Stomach (tissue), 9 donors: Measurements from ENCODE around the gene IFI27L1. TPM values are rescaled to one million over a fixed set of nuclear protein-coding genes. Genes with fewer than 3 reads are reported as not detected.

Source experiments
- DNase-seq, 2 donors: peaks; one replicate each; pipeline versions ENCODE4 v3.0.0 to v3.0.0-alpha.2; 2013 to 2019
- H3K27ac ChIP-seq, 5 donors: fragments of 200-600 bp in 4 of 5; sonication (generic) in 4 of 5; one replicate each; pipeline ENCODE4 v1.5.1; 2013 to 2019; ENCODE audit warnings: mild to moderate bottlenecking in 1 of 5, moderate library complexity in 1 of 5
- H3K27me3 ChIP-seq, 3 donors: fragments of 200-600 bp; sonication (generic); one replicate each; pipeline ENCODE4 v1.5.1; 2017 to 2019; ENCODE audit warnings: mixed run types in 1 of 3
- H3K36me3 ChIP-seq, 4 donors: fragments of 200-600 bp; sonication (generic); 1 replicate in 3 of 4; 2 replicates in 1 of 4; pipeline ENCODE4 v1.5.1; 2016 to 2019
- H3K4me1 ChIP-seq, 4 donors: fragments of 200-600 bp; sonication (generic); one replicate each; pipeline ENCODE4 v1.5.1; 2016 to 2019
- H3K4me3 ChIP-seq, 4 donors: fragments of 200-600 bp; sonication (generic) in 3 of 4; one replicate each; pipeline ENCODE4 v1.5.1; 2016 to 2019; ENCODE audit warnings: mild to moderate bottlenecking in 1 of 4
- H3K9me3 ChIP-seq, 4 donors: fragments of 200-600 bp; sonication (generic); one replicate each; pipeline ENCODE4 v1.5.1; 2016 to 2019
- CTCF ChIP-seq, 7 experiments: fragments of 450-650 bp in 4 of 7; fragments of 200-600 bp in 3 of 7; sonication (generic) in 3 of 7; IDR thresholded peaks; one replicate each; pipeline ENCODE4 v1.5.1; 2016 to 2019; ENCODE audit warnings: antibody characterized with exemption in 7 of 7, control low read depth in 2 of 7, mild to moderate bottlenecking in 1 of 7
- EP300 ChIP-seq: sonication (generic); formaldehyde crosslinking; IDR thresholded peaks from one replicate; pipeline ENCODE4 v1.6.1; 2017; ENCODE audit warnings: antibody characterized with exemption
- POLR2A ChIP-seq, 4 donors: fragments of 450-650 bp; IDR thresholded peaks; one replicate each; pipeline ENCODE4 v1.6.1; 2016; ENCODE audit warnings: antibody characterized with exemption in 4 of 4, control low read depth in 2 of 4, mild to moderate bottlenecking in 1 of 4, moderate library complexity in 1 of 4
- POLR2AphosphoS5 ChIP-seq, 3 donors: sonication (generic); formaldehyde crosslinking; IDR thresholded peaks; one replicate each; pipeline ENCODE4 v1.6.1; 2016; ENCODE audit warnings: antibody characterized with exemption in 3 of 3
- WGBS, 5 donors: extraction: QIAGEN DNeasy Blood & Tissue Kit in 3 of 5; methylation state at CpG; one replicate each; pipeline versions ENCODE4 v1.1.5 to v1.1.7; 2013 to 2018; 5-methylcytosine and 5-hydroxymethylcytosine counted together
- intact Hi-C: fragments of 100-400 bp; cut with DNase I; formaldehyde crosslinking; loops from one replicate; pipeline ENCODE4 v1.15.1; 2023; ENCODE audit warnings: low total_unique reads
- polyA plus RNA-seq, 3 donors: library from polyadenylated mRNA; stranded (reverse); fragments of 200-250 nt; gene quantifications; one replicate each; pipeline ENCODE4 v1.2.3, GENCODE V29; 2013
- total RNA-seq, 5 donors: library from RNA; depleted of rRNA; stranded (reverse); fragments of >200 nt; gene quantifications; one replicate each; pipeline versions ENCODE4 v1.1.0 to v1.2.3, GENCODE V29; 2014 to 2016
- donor health status: healthy with polysubstance abuse.
- donor health status: Bipolar disorder and iron deficiency.
- donor health status: healthy.

IFI27L1 gene
- total and polyA plus RNA-seq, 8 donors = 1.6 to 33.7 (median 15.1) TPM; not detected in 1

GRCh38 chr14:94126419-94126677, 45.2 kb downstream of the IFI27L1 start:
- 53 to 85% (median 76%) methylated on average over 1 of the region's 1 CpG for WGBS, 5 donors
- peaks cover 0 to 25% (median 5%) of the 10 kb centered on the region in 4 donors for H3K36me3 ChIP-seq
- no peaks in the 10 kb centered on the region for H3K9me3 ChIP-seq
- H3K27me3 ChIP-seq = peaks cover 0 to 5% (median 0%) of the 10 kb centered on the region in 3 donors
- no peak for DNase-seq
- no peak overlapping the region for H3K27ac ChIP-seq
- no peak overlapping the region for H3K4me3 ChIP-seq
- intact Hi-C loops = no loop called here
- TF ChIP-seq CTCF (IDR thresholded peaks at IDR 0.05) (no peak), POLR2AphosphoS5 (IDR thresholded peaks at IDR 0.05) (no peak), POLR2A (IDR thresholded peaks at IDR 0.05) (no peak), EP300 (no peak)
- peaks cover 7 to 25% (median 15%) of the 10 kb centered on the region in 4 donors for H3K4me1 ChIP-seq

GRCh38 chr14:94126800-94127199, 45.7 kb downstream of the IFI27L1 start:
- no peak for DNase-seq
- no peak overlapping the region for H3K4me3 ChIP-seq
- no peak overlapping the region for H3K27ac ChIP-seq
- peaks cover 7 to 25% (median 15%) of the 10 kb centered on the region in 4 donors for H3K4me1 ChIP-seq
- H3K36me3 ChIP-seq = peaks cover 0 to 25% (median 5%) of the 10 kb centered on the region in 4 donors
- H3K27me3 ChIP-seq = peaks cover 0 to 9% (median 0%) of the 10 kb centered on the region in 3 donors
- intact Hi-C loops = no loop called here
- no peaks in the 10 kb centered on the region for H3K9me3 ChIP-seq
- 81 to 90% (median 86%) methylated on average over 5 of the region's 5 CpGs for WGBS, 5 donors
- TF ChIP-seq POLR2AphosphoS5 (IDR thresholded peaks at IDR 0.05) (no peak), CTCF (IDR thresholded peaks at IDR 0.05) (no peak), POLR2A (IDR thresholded peaks at IDR 0.05) (no peak), EP300 (no peak)

- no peak overlapping the region for H3K27ac ChIP-seq
- WGBS, 5 donors = 88 to 97% (median 94%) methylated on average over 6 of the region's 6 CpGs
- H3K4me1 ChIP-seq = peaks cover 7 to 25% (median 15%) of the 10 kb centered on the region in 4 donors
- no peak overlapping the region for H3K4me3 ChIP-seq
- H3K36me3 ChIP-seq = peaks cover 0 to 25% (median 5%) of the 10 kb centered on the region in 4 donors
- H3K27me3 ChIP-seq = peaks cover 0 to 9% (median 0%) of the 10 kb centered on the region in 3 donors
- DNase-seq = no peak
- intact Hi-C loops = no loop called here
- no peaks in the 10 kb centered on the region for H3K9me3 ChIP-seq
- TF ChIP-seq EP300 (no peak), CTCF (IDR thresholded peaks at IDR 0.05) (no peak), POLR2A (IDR thresholded peaks at IDR 0.05) (no peak), POLR2AphosphoS5 (IDR thresholded peaks at IDR 0.05) (no peak)
These were observed 46.2 kb downstream of the IFI27L1 start for GRCh38 chr14:94127330-94127729.

GRCh38 chr14:94128216-94128839, 47.2 kb downstream of the IFI27L1 start:
- H3K27me3 ChIP-seq = peaks cover 0 to 11% (median 0%) of the 10 kb centered on the region in 3 donors
- no peaks in the 10 kb centered on the region for H3K9me3 ChIP-seq
- 88 to 93% (median 91%) methylated on average over 6 to 14 of the region's 14 CpGs for WGBS, 5 donors
- H3K36me3 ChIP-seq = peaks cover 0 to 25% (median 5%) of the 10 kb centered on the region in 4 donors
- peak overlapping the region in 3 of 5 donors; percentile 72 to 88 (median 75) for H3K27ac ChIP-seq
- peaks cover 7 to 25% (median 15%) of the 10 kb centered on the region in 4 donors for H3K4me1 ChIP-seq
- intact Hi-C loops = no loop called here
- TF ChIP-seq POLR2A (IDR thresholded peaks at IDR 0.05) = no peak
- no peak for TF ChIP-seq EP300
- TF ChIP-seq POLR2AphosphoS5 (IDR thresholded peaks at IDR 0.05) = no peak
- peak in 1 of 2 donors; percentile 17 for DNase-seq
- peak overlapping the region in 1 of 4 donors; percentile 50 for H3K4me3 ChIP-seq
